K562 (cell line): ENCODE results near the gene NME7. TPM values are rescaled to one million over a fixed set of nuclear protein-coding genes. Genes with fewer than 3 reads are reported as not detected.

Source experiments
- BCL6 ChIP-seq: fragments of 250-450 bp; sonication (Bioruptor Pico); IDR thresholded peaks from 2 replicates; pipeline ENCODE4 v1.4.0; 2020
- BRF1 ChIP-seq: IDR thresholded peaks from 3 replicates; pipeline ENCODE4 v1.6.1; 2011; ENCODE audit warnings: borderline replicate concordance, mild to moderate bottlenecking; ENCODE audit not compliant: insufficient read length; ENCODE audit errors: extremely low read depth
- CBFA2T3 ChIP-seq: fragments of 450-650 bp; IDR thresholded peaks from 2 replicates; pipeline ENCODE4 v1.6.1; 2017
- CC2D1A ChIP-seq: fragments of 450-650 bp; IDR thresholded peaks from 2 replicates; pipeline ENCODE4 v1.6.1; 2017; ENCODE audit warnings: mild to moderate bottlenecking
- CCNT2 ChIP-seq: IDR thresholded peaks from 2 replicates; pipeline ENCODE4 v1.6.1; 2011; ENCODE audit warnings: borderline replicate concordance, low read depth, mild to moderate bottlenecking, moderate library complexity, mixed read lengths, low read length; ENCODE audit not compliant: insufficient read length; ENCODE audit errors: extremely low read depth
- CHCHD3 ChIP-seq: fragments of 250-450 bp; sonication (Bioruptor Pico); IDR thresholded peaks from 2 replicates; pipeline ENCODE4 v2.1.2; 2022; ENCODE audit warnings: mild to moderate bottlenecking
- CTBP1 ChIP-seq: fragments of 450-650 bp; IDR thresholded peaks from 2 replicates; pipeline ENCODE4 v1.6.1; 2016; ENCODE audit warnings: borderline replicate concordance
- FOXK2 ChIP-seq, 2 experiments: fragments of 450-650 bp; IDR thresholded peaks in 1 of 2; conservative IDR thresholded peaks in 1 of 2; 2 replicates each; pipeline ENCODE4 v1.6.1; 2016; ENCODE audit warnings: low read depth in 2 of 2, mild to moderate bottlenecking in 1 of 2
- HDAC1 ChIP-seq, 2 experiments: fragments of 450-650 bp; IDR thresholded peaks; 2 replicates each; pipeline ENCODE4 v1.6.1; 2016 to 2017; ENCODE audit warnings: inconsistent platforms in 1 of 2, mild to moderate bottlenecking in 1 of 2, moderate library complexity in 1 of 2
- HDAC6 ChIP-seq: IDR thresholded peaks from 2 replicates; pipeline ENCODE4 v1.6.1; 2012; ENCODE audit warnings: low read depth, mild to moderate bottlenecking, control low read depth, inconsistent platforms, low read length, moderate library complexity
- KDM5B ChIP-seq: fragments of 200-600 bp; sonication (generic); IDR thresholded peaks from 2 replicates; pipeline ENCODE4 v1.6.1; 2012; ENCODE audit warnings: low read depth, mild to moderate bottlenecking, moderate library complexity, low read length, control low read depth, inconsistent platforms; ENCODE audit not compliant: insufficient replicate concordance
- NONO ChIP-seq, 2 experiments: fragments of 200-400 bp in 1 of 2; fragments of 450-650 bp in 1 of 2; formaldehyde crosslinking in 1 of 2; IDR thresholded peaks; 2 replicates each; pipeline ENCODE4 v1.6.1; 2017; ENCODE audit warnings: low read depth in 2 of 2, mild to moderate bottlenecking in 2 of 2, moderate library complexity in 2 of 2, low read length in 1 of 2
- NR2F6 ChIP-seq: fragments of 450-650 bp; formaldehyde crosslinking; IDR thresholded peaks from 2 replicates; pipeline ENCODE4 v1.4.0; 2020; ENCODE audit warnings: mild to moderate bottlenecking
- PHF20 ChIP-seq: fragments of 450-650 bp; IDR thresholded peaks from 2 replicates; pipeline ENCODE4 v1.6.1; 2018; ENCODE audit not compliant: partially characterized antibody
- PRPF4 ChIP-seq: fragments of 200-400 bp; formaldehyde crosslinking; IDR thresholded peaks from one replicate; pipeline ENCODE4 v1.6.1; 2017; ENCODE audit warnings: low read length, low read depth, mild to moderate bottlenecking; ENCODE audit not compliant: insufficient read depth, poor library complexity, severe bottlenecking
- RBFOX2 ChIP-seq: fragments of 200-400 bp; formaldehyde crosslinking; IDR thresholded peaks from 2 replicates; pipeline ENCODE4 v1.6.1; 2017; ENCODE audit warnings: low read depth, mild to moderate bottlenecking, low read length, moderate library complexity
- SUPT5H ChIP-seq: fragments of 450-650 bp; IDR thresholded peaks from 2 replicates; pipeline ENCODE4 v1.6.1; 2016
- TAF1 ChIP-seq: IDR thresholded peaks from 2 replicates; pipeline ENCODE4 v1.6.1; 2011; ENCODE audit warnings: mild to moderate bottlenecking, low read length, moderate library complexity; ENCODE audit not compliant: insufficient read depth, control insufficient read depth, severe bottlenecking; ENCODE audit errors: extremely low read depth
- TARDBP ChIP-seq: fragments of 450-650 bp; IDR thresholded peaks from 2 replicates; pipeline ENCODE4 v1.6.1; 2016
- TRIM28 ChIP-seq: fragments of 450-650 bp; IDR thresholded peaks from 2 replicates; pipeline ENCODE4 v1.6.1; 2017
- ZNF316 ChIP-seq: fragments of 450-650 bp; IDR thresholded peaks from 2 replicates; pipeline ENCODE4 v1.6.1; 2016
- ZNF431 ChIP-seq: sonication (generic); formaldehyde crosslinking; IDR thresholded peaks from 2 replicates; pipeline ENCODE4 v1.8.0; 2022; ENCODE audit warnings: mild to moderate bottlenecking, missing genetic modification reagents
- polyA plus RNA-seq, 8 experiments: library from polyadenylated mRNA; depleted of rRNA in 4 of 8; stranded (reverse) in 5 of 8; unstranded in 3 of 8; fragments of >200 nt; fragmentation: Nextera tagmentation in 2 of 8; fragmentation: Illumina TruSeq in 1 of 8; extraction: Ambion mirVana in 2 of 8; extraction: Trizol in 1 of 8; gene quantifications; 2 replicates each; pipeline versions ENCODE4 v1.2.1 to v1.2.3, GENCODE V29; 2011 to 2014; ENCODE audit warnings: inconsistent platforms in 1 of 8, missing spikeins in 1 of 8
- total RNA-seq, 7 experiments: library from RNA; depleted of rRNA in 6 of 7; stranded (reverse); fragments of >200 nt in 6 of 7; fragmentation: Illumina TruSeq in 2 of 7; extraction: Trizol in 2 of 7; gene quantifications; 2 replicates each; pipeline versions ENCODE4 v1.2.1 to v1.2.3, GENCODE V29; 2011 to 2021; ENCODE audit warnings: low replicate concordance in 1 of 7
- TF ChIP-seq, protein P1 (sequence below): IDR thresholded peaks from 2 replicates; pipeline ENCODE4 v1.6.1; 2012; ENCODE audit warnings: low read depth, low read length, improper control_type of control experiment, borderline replicate concordance
- TF ChIP-seq, protein P2 (sequence below), 3 experiments: IDR thresholded peaks in 2 of 3; conservative IDR thresholded peaks in 1 of 3; 2 replicates each; pipeline ENCODE4 v1.5.1; 2011 to 2012; ENCODE audit warnings: low read length in 3 of 3, mild to moderate bottlenecking in 3 of 3, control low read depth in 2 of 3, improper control_type of control experiment in 1 of 3, inconsistent platforms in 1 of 3, low read depth in 1 of 3, mixed read lengths in 1 of 3, moderate library complexity in 1 of 3; ENCODE audit not compliant: insufficient read depth in 2 of 3

Gene NME7
- total and polyA plus RNA-seq, 9 of the 15 experiments (the other 6 are each of a cell fraction or from before 2014, with no cell fraction given): 7.9 to 43.2 (median 23.9) TPM

DNA sequence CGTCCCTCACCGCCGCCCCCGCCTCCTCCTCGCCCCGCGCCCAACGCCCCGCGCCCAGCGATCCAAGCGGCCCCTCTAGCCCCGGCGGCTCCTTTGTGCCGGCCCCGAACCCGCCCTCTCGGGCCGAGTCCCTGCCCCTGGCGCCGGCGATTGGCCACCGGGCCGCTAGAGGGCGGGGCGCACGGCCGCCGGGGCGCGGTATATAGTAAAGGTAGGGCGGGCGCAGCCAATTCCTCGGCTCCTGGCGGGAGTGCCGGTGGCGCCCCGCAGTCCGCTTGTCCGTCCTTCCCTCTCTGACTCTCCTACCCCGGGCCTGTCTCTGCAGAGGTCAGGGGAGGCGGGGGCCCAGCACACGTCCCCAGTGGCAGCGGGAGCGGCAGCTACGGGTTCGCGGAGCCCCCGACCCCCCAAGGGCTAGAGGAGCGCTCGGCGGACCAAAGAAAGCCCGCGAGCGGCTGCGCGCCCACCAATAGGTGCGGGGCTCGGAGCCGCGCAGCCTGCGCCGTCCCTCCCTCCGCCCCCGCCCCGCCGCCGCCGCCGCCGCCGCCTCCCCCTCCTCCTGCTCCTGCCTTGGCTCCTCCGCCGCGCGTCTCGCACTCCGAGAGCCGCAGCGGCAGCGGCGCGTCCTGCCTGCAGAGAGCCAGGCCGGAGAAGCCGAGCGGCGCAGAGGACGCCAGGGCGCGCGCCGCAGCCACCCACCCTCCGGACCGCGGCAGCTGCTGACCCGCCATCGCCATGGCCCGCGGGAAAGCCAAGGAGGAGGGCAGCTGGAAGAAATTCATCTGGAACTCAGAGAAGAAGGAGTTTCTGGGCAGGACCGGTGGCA lies 261.3 kb downstream of the NME7 start, which contains the start of gene ATP1B1 (continued):
- peak; percentile 82; the same call in 1 of the 2 replicates for TF ChIP-seq HDAC6
- TF ChIP-seq HDAC1 (IDR thresholded peaks at IDR 0.05): no peak
- TF ChIP-seq TAF1: peak; percentile 36
- 0 out of 2 replicates have a peak, but pooled peaks have one; percentile 42 for TF ChIP-seq CC2D1A
- peak; percentile 91 for TF ChIP-seq RBFOX2
- no peak for TF ChIP-seq ZNF431
- TF ChIP-seq NONO (IDR thresholded peaks at IDR 0.05; ENCODE audit: low read depth in 2 of 2, low read length in 1 of 2): peak in 1 of 2 experiments; percentile 83; a peak in 2 of 4 replicates
- peak; percentile 41; the same call in 1 of the 2 replicates for TF ChIP-seq TRIM28
- TF ChIP-seq, protein P1, sequence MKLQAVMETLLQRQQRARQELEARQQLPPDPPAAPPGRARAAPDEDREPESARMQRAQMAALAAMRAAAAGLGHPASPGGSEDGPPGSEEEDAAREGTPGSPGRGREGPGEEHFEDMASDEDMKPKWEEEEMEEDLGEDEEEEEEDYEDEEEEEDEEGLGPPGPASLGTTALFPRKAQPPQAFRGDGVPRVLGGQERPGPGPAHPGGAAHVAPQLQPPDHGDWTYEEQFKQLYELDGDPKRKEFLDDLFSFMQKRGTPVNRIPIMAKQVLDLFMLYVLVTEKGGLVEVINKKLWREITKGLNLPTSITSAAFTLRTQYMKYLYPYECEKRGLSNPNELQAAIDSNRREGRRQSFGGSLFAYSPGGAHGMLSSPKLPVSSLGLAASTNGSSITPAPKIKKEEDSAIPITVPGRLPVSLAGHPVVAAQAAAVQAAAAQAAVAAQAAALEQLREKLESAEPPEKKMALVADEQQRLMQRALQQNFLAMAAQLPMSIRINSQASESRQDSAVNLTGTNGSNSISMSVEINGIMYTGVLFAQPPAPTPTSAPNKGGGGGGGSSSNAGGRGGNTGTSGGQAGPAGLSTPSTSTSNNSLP: no peak
- TF ChIP-seq, protein P2, sequence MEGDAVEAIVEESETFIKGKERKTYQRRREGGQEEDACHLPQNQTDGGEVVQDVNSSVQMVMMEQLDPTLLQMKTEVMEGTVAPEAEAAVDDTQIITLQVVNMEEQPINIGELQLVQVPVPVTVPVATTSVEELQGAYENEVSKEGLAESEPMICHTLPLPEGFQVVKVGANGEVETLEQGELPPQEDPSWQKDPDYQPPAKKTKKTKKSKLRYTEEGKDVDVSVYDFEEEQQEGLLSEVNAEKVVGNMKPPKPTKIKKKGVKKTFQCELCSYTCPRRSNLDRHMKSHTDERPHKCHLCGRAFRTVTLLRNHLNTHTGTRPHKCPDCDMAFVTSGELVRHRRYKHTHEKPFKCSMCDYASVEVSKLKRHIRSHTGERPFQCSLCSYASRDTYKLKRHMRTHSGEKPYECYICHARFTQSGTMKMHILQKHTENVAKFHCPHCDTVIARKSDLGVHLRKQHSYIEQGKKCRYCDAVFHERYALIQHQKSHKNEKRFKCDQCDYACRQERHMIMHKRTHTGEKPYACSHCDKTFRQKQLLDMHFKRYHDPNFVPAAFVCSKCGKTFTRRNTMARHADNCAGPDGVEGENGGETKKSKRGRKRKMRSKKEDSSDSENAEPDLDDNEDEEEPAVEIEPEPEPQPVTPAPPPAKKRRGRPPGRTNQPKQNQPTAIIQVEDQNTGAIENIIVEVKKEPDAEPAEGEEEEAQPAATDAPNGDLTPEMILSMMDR (IDR thresholded peaks at IDR 0.05 in 2 of 3, conservative IDR thresholded peaks at IDR 0.05 in 1 of 3; ENCODE audit: insufficient read depth in 2 of 3, low read depth in 1 of 3, low read length in 3 of 3): peak; percentile 26 to 55 (median 46); a peak in 3 of 6 replicates
- TF ChIP-seq CHCHD3 (CRISPR knock-in tag): no peak
- TF ChIP-seq FOXK2 (conservative IDR thresholded peaks at IDR 0.05 in 1 of 2, IDR thresholded peaks at IDR 0.05 in 1 of 2; ENCODE audit: low read depth in 2 of 2): no peak
- peak; percentile 77 for TF ChIP-seq ZNF316
- TF ChIP-seq BCL6 (CRISPR knock-in tag): no peak
- TF ChIP-seq CBFA2T3: no peak
- 0 out of 2 replicates have a peak, but pooled peaks have one; percentile 67 for TF ChIP-seq TARDBP
- TF ChIP-seq KDM5B: peak; percentile 81
- peak; percentile 26 for TF ChIP-seq PHF20
- TF ChIP-seq PRPF4: no peak
- TF ChIP-seq SUPT5H: peak; percentile 63
- TF ChIP-seq CTBP1: peak; percentile 96
- no peak for TF ChIP-seq NR2F6
- no peak for TF ChIP-seq BRF1
- peak; percentile 37 for TF ChIP-seq CCNT2
